COR-L47 (cell line): ENCODE measurements around the gene TULP3.
"Not testable (repeated sequence)": the region's sequence is repeated elsewhere in the genome, so short reads cannot be mapped to it uniquely, and the experiment has no call there.

Source experiments
- DNase-seq: peaks from one replicate; lab custom pipeline; 2025; lab: John Stamatoyannopoulos, UW

TULP3 gene

GRCh38 chr12:2890388-2891239, at the start of gene TULP3:
Gene TULP3, plus strand, starts transcription at chr12:2890891. Its CDS starts 57 bp downstream, at chr12:2890948.
- peak; percentile 93 for DNase-seq

GRCh38 chr12:2841056-2841650, 49.5 kb upstream of the TULP3 start:
- DNase-seq, result no peak

GRCh38 chr12:2842948-2843347, 47.7 kb upstream of the TULP3 start:
- DNase-seq, result no peak

- DNase-seq, result no peak
Observed at GRCh38 chr12:2844786-2845185, 45.9 kb upstream of the TULP3 start.

- DNase-seq, result no peak
Observed at GRCh38 chr12:2845280-2845679, 45.4 kb upstream of the TULP3 start.

GRCh38 chr12:2851931-2852330, 38.8 kb upstream of the TULP3 start:
- DNase-seq, result no peak

GRCh38 chr12:2853626-2854025, 37.1 kb upstream of the TULP3 start:
- peak; percentile 44 for DNase-seq

- no peak for DNase-seq
Observed at GRCh38 chr12:2854669-2855453, 35.8 kb upstream of the TULP3 start.

- no peak for DNase-seq
Observed at GRCh38 chr12:2855546-2855945, 35.1 kb upstream of the TULP3 start.

- DNase-seq, result no peak
Observed at GRCh38 chr12:2856051-2856450, 34.6 kb upstream of the TULP3 start.

GRCh38 chr12:2857021-2857431, 33.7 kb upstream of the TULP3 start, which contains the start of gene TEX52:
Gene TEX52, minus strand, starts transcription at chr12:2857039. Its CDS starts 13 bp downstream, at chr12:2857026.
- no peak for DNase-seq

- DNase-seq, result no peak
Observed at GRCh38 chr12:2857576-2857975, 33.1 kb upstream of the TULP3 start.

- DNase-seq, result no peak
Observed at GRCh38 chr12:2858334-2858733, 32.4 kb upstream of the TULP3 start.

- no peak for DNase-seq
Observed at GRCh38 chr12:2858944-2859421, 31.7 kb upstream of the TULP3 start.

- no peak for DNase-seq
Observed at GRCh38 chr12:2860170-2860569, 30.5 kb upstream of the TULP3 start.

- DNase-seq, result no peak
Observed at GRCh38 chr12:2862876-2863275, 27.8 kb upstream of the TULP3 start.

- DNase-seq, result not testable (repeated sequence)
Observed at GRCh38 chr12:2863402-2863801, 27.3 kb upstream of the TULP3 start.

GRCh38 chr12:2864198-2864597, 26.5 kb upstream of the TULP3 start:
- no peak for DNase-seq

- not testable (repeated sequence) for DNase-seq
Observed at GRCh38 chr12:2868986-2869632, 21.6 kb upstream of the TULP3 start.

- DNase-seq, result no peak
Observed at GRCh38 chr12:2876431-2877046, 14.2 kb upstream of the TULP3 start.
